Caco-2 (cell line): ENCODE measurements around the gene FOXC1. TPM values are rescaled to one million over a fixed set of nuclear protein-coding genes. Genes with fewer than 3 reads are reported as not detected.
A peak's percentile ranks its signal among the peaks of the same experiment; 100 is the strongest.

Source experiments
- Bru-seq: library from RNA; stranded (reverse); fragments of 400-500 nt; gene quantifications from one replicate; lab custom pipeline; 2021; lab: Mats Ljungman, UMichigan
- BruChase-seq, 2 experiments: library from RNA; stranded (reverse); fragments of 400-500 nt; gene quantifications; one replicate each; lab custom pipeline; 2021; lab: Mats Ljungman, UMichigan
- BruUV-seq: library from RNA; stranded (reverse); fragments of 400-500 nt; replicated peaks from 2 replicates; lab custom pipeline; 2021; lab: Mats Ljungman, UMichigan
- CTCF ChIA-PET: fragments of 300-600 bp; sonication (Branson Sonifier 250); formaldehyde crosslinking; loops from one replicate; lab custom pipeline; 2022; ENCODE audit warnings: antibody characterized with exemption; lab: Charles Lee
- POLR2A ChIA-PET: fragments of 300-600 bp; sonication (Branson Sonifier 250); formaldehyde crosslinking; loops from one replicate; lab custom pipeline; 2022; ENCODE audit warnings: antibody characterized with exemption; lab: Charles Lee
- DNase-seq, 2 experiments: peaks; one replicate each; pipeline versions ENCODE4 v3.0.0 to v3.0.0-alpha.2; 2020 to 2022
- H3K27me3 ChIP-seq: replicated peaks from 2 replicates; pipeline ENCODE4 v1.6.0; 2011; ENCODE audit warnings: low read length; ENCODE audit not compliant: control insufficient read depth, insufficient read depth
- H3K36me3 ChIP-seq: 2 replicates; pipeline ENCODE4 v1.5.1; 2011; ENCODE audit warnings: low read length; ENCODE audit not compliant: control insufficient read depth, insufficient read depth
- H3K4me1 ChIP-seq: fragments of 250-450 bp; sonication (Bioruptor Pico); 2 replicates; pipeline ENCODE4 v1.5.1; 2020; ENCODE audit warnings: mild to moderate bottlenecking
- H3K4me3 ChIP-seq: 2 replicates; pipeline ENCODE4 v1.5.1; 2011; ENCODE audit warnings: low read depth, mild to moderate bottlenecking, control low read depth, low read length
- H3K9me3 ChIP-seq: fragments of 250-450 bp; sonication (Bioruptor Pico); 2 replicates; pipeline ENCODE4 v1.5.1; 2020; ENCODE audit warnings: mild to moderate bottlenecking, moderate library complexity
- H3K27ac Mint-ChIP-seq: one replicate; pipeline ENCODE4 v1.8.0; 2022; ENCODE audit warnings: mixed read lengths; ENCODE audit not compliant: unreplicated experiment
- H3K27me3 Mint-ChIP-seq: one replicate; pipeline ENCODE4 v1.8.0; 2022; ENCODE audit warnings: mixed read lengths; ENCODE audit not compliant: insufficient read depth, unreplicated experiment
- H3K36me3 Mint-ChIP-seq: one replicate; pipeline ENCODE4 v1.8.0; 2022; ENCODE audit warnings: mild to moderate bottlenecking, mixed read lengths; ENCODE audit not compliant: insufficient read depth, unreplicated experiment
- H3K4me1 Mint-ChIP-seq: one replicate; pipeline ENCODE4 v1.8.0; 2022; ENCODE audit warnings: low read depth, mixed read lengths; ENCODE audit not compliant: unreplicated experiment
- H3K4me3 Mint-ChIP-seq: one replicate; pipeline ENCODE4 v1.8.0; 2022; ENCODE audit warnings: mild to moderate bottlenecking, moderate library complexity, mixed read lengths; ENCODE audit not compliant: unreplicated experiment
- H3K9me3 Mint-ChIP-seq: one replicate; pipeline ENCODE4 v1.8.0; 2022; ENCODE audit warnings: mixed read lengths; ENCODE audit not compliant: unreplicated experiment
- CTCF ChIP-seq, 2 experiments: fragments of 200-600 bp in 1 of 2; IDR thresholded peaks; 1 replicate in 1 of 2; 2 replicates in 1 of 2; pipeline versions ENCODE4 v1.5.1 to v1.8.0; 2011 to 2022; ENCODE audit warnings: antibody characterized with exemption in 1 of 2, control low read depth in 1 of 2, inconsistent platforms in 1 of 2, low read depth in 1 of 2, low read length in 1 of 2, mild to moderate bottlenecking in 1 of 2, moderate library complexity in 1 of 2; ENCODE audit not compliant: insufficient read depth in 1 of 2, severe bottlenecking in 1 of 2, unreplicated experiment in 1 of 2
- intact Hi-C: fragments of 100-400 bp; cut with micrococcal nuclease; formaldehyde crosslinking; loops from one replicate; pipeline ENCODE4 v1.10.0; 2022; ENCODE audit not compliant: unreplicated experiment
- long read RNA-seq: library from polyadenylated mRNA; stranded (forward); transcript quantifications from one replicate; pipeline ENCODE4 v2.0.0, GENCODE V29; 2022
- total RNA-seq: library from RNA; stranded (reverse); gene quantifications from 2 replicates; pipeline ENCODE4 v1.2.3, GENCODE V29; 2022

Gene FOXC1
- 6.8 and 7.1 TPM in 2 replicates for total RNA-seq
- Bru-seq, nascent RNA = percentile 67 among the genes with signal in this experiment
- percentile 88 among the genes with signal in this experiment for BruChase-seq, experiment 1, labeled RNA remaining after a 2-hour chase
- percentile 61 among the genes with signal in this experiment for BruChase-seq, experiment 2, labeled RNA remaining after a 6-hour chase
- long read RNA-seq, partial matches to known transcripts = 0 of 2 reads
- long read RNA-seq, other reads (novel, unspliced or antisense) = 0 of 2 reads

GRCh38 chr6:1609648-1610496 lies at the start of gene FOXC1:
Gene FOXC1, plus strand, starts transcription at chr6:1609915. Its CDS starts 531 bp downstream, at chr6:1610446.
- peak within 1 kb of the TSS; percentile 48 for H3K27ac Mint-ChIP-seq
- H3K27me3 Mint-ChIP-seq = peaks cover 2% of the 10 kb centered on the region
- CTCF ChIA-PET = interaction anchor here (0.6 kb wide), 1 partner anchor 12 kb away, joined by 3 read pairs; no protein-coding TSS in a partner anchor
- no peak for TF ChIP-seq CTCF (IDR thresholded peaks at IDR 0.05; ENCODE audit: insufficient read depth in 1 of 2, low read depth in 1 of 2, low read length in 1 of 2, severe bottlenecking in 1 of 2, unreplicated experiment in 1 of 2)
- no peaks in the 10 kb centered on the region for H3K4me1 Mint-ChIP-seq
- peak; percentile 92 to 94 for DNase-seq
- BruUV-seq = no TSS peak
- H3K27me3 ChIP-seq = no peaks in the 10 kb centered on the region
- intact Hi-C loops = loop anchor here (10.0 kb wide), 1 partner anchor 185 kb away; no protein-coding TSS in a partner anchor
- no peaks in the 10 kb centered on the region for H3K9me3 Mint-ChIP-seq
- H3K9me3 ChIP-seq = no peaks in the 10 kb centered on the region
- no peaks in the 10 kb centered on the region for H3K36me3 ChIP-seq
- POLR2A ChIA-PET = no interaction called here
- H3K4me3 ChIP-seq = peak within 1 kb of the TSS; percentile 60
- H3K36me3 Mint-ChIP-seq = peaks cover 15% of the 10 kb centered on the region
- H3K4me3 Mint-ChIP-seq = peak within 1 kb of the TSS; percentile 79
- H3K4me1 ChIP-seq = peaks cover 7% of the 10 kb centered on the region

- no peaks in the 10 kb centered on the region for H3K4me1 Mint-ChIP-seq
- no peaks in the 10 kb centered on the region for H3K36me3 Mint-ChIP-seq
- no peak overlapping the region for H3K4me3 Mint-ChIP-seq
- no TSS peak for BruUV-seq
- no peak overlapping the region for H3K27ac Mint-ChIP-seq
- DNase-seq = no peak
- ChIA-PET POLR2A (no interaction called here), CTCF (no interaction called here)
- peaks cover 16% of the 10 kb centered on the region for H3K27me3 Mint-ChIP-seq
- no peak for TF ChIP-seq CTCF (IDR thresholded peaks at IDR 0.05; ENCODE audit: insufficient read depth in 1 of 2, low read depth in 1 of 2, low read length in 1 of 2, severe bottlenecking in 1 of 2, unreplicated experiment in 1 of 2)
- Histone ChIP-seq H3K27me3 (no peaks in the 10 kb centered on the region; the same call in 1 of the 2 replicates), H3K4me1 (no peaks in the 10 kb centered on the region), H3K9me3 (no peaks in the 10 kb centered on the region), H3K36me3 (no peaks in the 10 kb centered on the region), H3K4me3 (no peak overlapping the region)
- intact Hi-C loops = no loop called here
- no peaks in the 10 kb centered on the region for H3K9me3 Mint-ChIP-seq
These were observed 49.2 kb upstream of the FOXC1 start for GRCh38 chr6:1560281-1561058.

- no peak for TF ChIP-seq CTCF (IDR thresholded peaks at IDR 0.05; ENCODE audit: insufficient read depth in 1 of 2, low read depth in 1 of 2, low read length in 1 of 2, severe bottlenecking in 1 of 2, unreplicated experiment in 1 of 2)
- no peaks in the 10 kb centered on the region for H3K36me3 ChIP-seq
- CTCF ChIA-PET = no interaction called here
- H3K4me1 Mint-ChIP-seq = no peaks in the 10 kb centered on the region
- no peak overlapping the region for H3K27ac Mint-ChIP-seq
- no peak overlapping the region for H3K4me3 ChIP-seq
- no peaks in the 10 kb centered on the region for H3K9me3 Mint-ChIP-seq
- H3K36me3 Mint-ChIP-seq = no peaks in the 10 kb centered on the region
- no TSS peak for BruUV-seq
- intact Hi-C loops = no loop called here
- H3K4me3 Mint-ChIP-seq = no peak overlapping the region
- peaks cover 17% of the 10 kb centered on the region for H3K27me3 Mint-ChIP-seq
- DNase-seq = no peak
- no peaks in the 10 kb centered on the region for H3K9me3 ChIP-seq
- H3K4me1 ChIP-seq = no peaks in the 10 kb centered on the region
- POLR2A ChIA-PET = no interaction called here
- H3K27me3 ChIP-seq = no peaks in the 10 kb centered on the region; the same call in 1 of the 2 replicates
These were observed 48.4 kb upstream of the FOXC1 start for GRCh38 chr6:1561355-1561754.
